CD4-positive, alpha-beta T cell treated with Interleukin-2 at 100 ng/mL for 4 hours (primary cell): ENCODE results near the gene NEGR1.

ENCODE experiments used
- DNase-seq: peaks from one replicate; pipeline ENCODE4 v3.0.0-alpha.2; 2020; ENCODE audit warnings: low spot score

The NEGR1 gene

DNA sequence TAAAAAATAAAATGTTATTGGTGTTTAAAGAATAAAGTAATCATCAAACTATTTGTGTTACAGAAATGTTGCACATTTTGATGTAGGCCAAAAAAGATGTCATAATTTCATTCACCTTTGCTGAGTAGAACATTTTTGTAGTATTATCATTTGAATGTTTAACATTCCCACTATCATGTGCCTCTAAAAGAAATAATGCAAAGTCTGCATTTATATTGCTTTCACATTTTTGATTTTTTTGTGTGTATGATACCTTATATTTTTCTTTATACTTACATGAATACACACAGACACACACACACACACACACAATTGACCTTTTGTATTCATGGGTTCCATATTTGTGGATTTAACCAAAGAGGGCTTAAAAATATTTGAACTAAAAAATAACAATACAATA lies 657.3 kb downstream of the NEGR1 start:
- no peak for DNase-seq

DNA sequence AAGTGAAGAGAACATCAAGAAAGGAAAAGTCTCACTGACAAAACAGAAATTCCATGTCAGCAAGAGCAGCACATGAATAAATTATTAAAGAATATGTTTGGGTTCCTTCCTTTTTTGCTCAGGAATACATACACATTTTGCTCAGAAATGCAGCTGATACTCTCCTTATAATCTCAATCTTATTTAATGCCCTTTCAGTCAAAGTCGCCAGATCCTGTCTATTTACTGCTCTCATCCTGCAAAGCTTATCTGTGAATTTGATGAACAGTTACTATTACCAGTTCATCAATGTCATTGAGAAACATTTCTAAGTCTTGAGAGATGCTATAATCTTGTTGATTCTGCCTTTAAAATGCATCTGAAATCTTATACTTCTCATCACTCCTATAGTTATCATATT lies 658.5 kb downstream of the NEGR1 start:
- no peak for DNase-seq

GRCh38 chr1:71621785-71622184 lies 660.6 kb downstream of the NEGR1 start:
- no peak for DNase-seq

DNA sequence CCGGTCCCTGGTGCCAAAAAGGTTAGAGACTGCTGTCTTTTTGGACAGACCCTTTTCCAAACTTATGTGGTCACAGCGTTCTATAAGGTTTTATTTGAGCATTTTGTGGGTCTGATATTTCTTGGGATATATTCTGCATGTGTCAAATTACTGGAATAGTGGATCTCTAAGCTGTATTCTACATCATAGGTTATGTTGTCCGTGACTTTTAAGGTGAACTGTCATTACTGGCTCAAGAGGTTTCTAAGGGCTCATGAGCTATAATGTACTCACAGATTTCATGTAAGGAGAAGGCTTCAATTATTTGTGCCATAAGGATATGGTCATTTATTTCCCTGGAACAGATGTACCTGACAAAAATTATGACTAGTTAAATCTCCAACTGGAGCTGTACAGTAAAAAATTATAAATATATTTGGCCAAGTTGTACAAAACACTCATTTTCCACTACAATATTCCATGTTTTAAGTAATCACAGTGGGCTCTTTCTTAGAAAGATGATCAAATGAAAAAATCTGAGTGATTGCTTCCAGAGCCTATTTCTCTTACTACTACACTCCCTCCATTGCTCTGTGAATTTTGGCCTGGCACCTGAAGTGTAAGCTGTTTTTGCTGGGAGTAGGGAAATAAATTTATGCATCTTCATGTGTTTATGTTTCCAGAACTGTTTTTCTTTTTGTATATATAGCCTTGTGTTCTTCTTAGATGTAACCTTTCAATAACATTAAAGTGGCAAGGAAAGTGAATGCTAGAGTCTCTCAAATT lies 663.4 kb downstream of the NEGR1 start:
- no peak for DNase-seq

- no peak for DNase-seq
These were observed 664.1 kb downstream of the NEGR1 start for GRCh38 chr1:71618191-71618590.

DNA sequence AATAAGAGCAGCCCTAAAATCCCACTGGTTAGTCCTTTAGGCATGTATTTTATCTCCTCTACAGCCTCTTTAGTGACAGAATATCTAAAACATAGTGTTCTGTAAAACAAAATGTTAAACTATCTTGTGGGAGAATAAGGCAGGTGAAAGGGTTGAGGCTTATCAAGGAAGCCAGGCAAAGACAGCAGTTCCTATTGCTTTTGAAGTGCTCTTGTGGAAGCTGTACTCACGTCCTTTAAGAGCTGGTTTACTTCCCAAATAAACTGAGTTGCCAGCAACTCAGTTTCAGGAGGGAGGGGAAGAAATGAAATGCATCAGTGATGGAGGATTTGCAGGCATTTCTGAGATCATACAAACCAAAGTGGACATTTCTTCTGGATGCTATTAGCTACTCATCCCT lies 671.9 kb downstream of the NEGR1 start:
- DNase-seq: no peak

DNA sequence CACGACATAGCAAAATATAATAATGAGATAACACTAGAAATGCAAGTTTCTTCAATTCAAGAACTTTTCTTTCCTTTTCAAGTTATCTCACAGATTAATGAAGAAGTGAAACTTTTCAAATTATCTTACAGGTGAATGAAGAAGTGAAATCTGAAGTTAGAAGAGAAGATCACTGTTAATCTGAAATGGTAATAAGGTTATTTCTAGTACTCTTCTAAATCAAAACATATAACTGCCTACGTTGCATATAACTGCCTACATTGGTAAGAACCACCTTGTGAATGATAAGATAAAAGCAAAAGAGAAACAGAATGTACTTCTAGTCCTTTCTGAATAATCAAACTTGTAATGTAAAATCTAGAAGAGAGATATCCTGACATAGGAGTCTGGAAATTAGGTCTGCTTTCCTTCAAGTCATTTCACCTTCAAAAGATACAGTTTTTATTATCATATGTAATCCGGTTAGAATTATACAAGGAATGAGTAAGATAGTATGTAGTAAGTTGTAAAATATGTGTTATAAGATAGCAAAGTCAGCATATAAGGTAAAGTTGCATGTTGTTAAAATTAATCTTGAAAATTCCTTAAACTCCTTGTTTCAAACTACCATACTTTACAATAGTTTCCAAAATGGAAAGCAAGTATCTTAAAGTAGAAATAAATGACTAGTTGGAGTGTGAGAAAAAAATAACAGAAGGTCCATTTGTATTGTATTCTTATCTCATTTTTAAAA lies 679.1 kb downstream of the NEGR1 start:
- DNase-seq: no peak

- no peak for DNase-seq
These were observed 682.3 kb downstream of the NEGR1 start for GRCh38 chr1:71600023-71600422.

DNA sequence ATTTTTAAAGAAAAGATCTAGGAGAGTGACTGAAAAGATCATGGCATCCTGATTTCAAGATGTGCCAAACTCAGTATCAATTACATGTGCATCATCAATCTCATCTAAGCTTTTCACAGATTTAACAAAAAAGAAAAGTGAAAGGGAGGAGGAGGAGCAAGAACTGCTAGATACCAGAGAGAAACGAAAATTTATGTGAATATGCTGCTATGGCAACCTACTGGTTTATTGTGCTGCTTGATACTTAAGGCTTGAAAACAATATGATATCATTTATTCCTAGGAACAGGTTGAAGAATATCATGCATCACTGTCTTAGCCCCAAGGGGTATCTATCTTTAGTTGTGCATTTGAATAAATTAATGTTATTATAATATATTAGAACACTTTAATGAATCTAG lies 683.0 kb downstream of the NEGR1 start:
- DNase-seq: no peak

GRCh38 chr1:71593523-71593922 lies 688.8 kb downstream of the NEGR1 start:
- no peak for DNase-seq

- no peak for DNase-seq
These were observed 689.6 kb downstream of the NEGR1 start for GRCh38 chr1:71592646-71593274.

- no peak for DNase-seq
These were observed 693.3 kb downstream of the NEGR1 start for GRCh38 chr1:71589005-71589404.

DNA sequence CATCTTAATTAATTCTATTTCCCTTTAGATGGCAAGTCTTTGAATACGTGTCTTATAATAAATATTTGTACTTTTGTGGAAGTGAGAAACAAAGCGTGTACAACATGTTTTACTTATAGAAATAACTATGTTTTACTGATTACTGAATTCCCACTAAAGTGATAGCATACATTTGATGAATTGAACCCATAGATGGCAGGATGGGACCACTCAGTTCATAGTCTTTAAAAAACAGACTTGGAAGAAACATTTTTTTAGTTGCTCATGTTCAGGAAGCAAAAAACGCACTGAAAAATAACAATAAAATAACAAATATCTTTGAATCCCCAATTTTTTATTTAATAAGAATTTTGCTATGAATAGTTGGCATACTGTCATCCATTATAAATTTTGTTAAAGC lies 694.4 kb downstream of the NEGR1 start:
- DNase-seq: no peak

- DNase-seq: no peak
These were observed 696.3 kb downstream of the NEGR1 start for GRCh38 chr1:71586030-71586429.

GRCh38 chr1:71583756-71584155 lies 698.6 kb downstream of the NEGR1 start:
- DNase-seq: no peak

GRCh38 chr1:71582673-71583072 lies 699.7 kb downstream of the NEGR1 start:
- DNase-seq: no peak

DNA sequence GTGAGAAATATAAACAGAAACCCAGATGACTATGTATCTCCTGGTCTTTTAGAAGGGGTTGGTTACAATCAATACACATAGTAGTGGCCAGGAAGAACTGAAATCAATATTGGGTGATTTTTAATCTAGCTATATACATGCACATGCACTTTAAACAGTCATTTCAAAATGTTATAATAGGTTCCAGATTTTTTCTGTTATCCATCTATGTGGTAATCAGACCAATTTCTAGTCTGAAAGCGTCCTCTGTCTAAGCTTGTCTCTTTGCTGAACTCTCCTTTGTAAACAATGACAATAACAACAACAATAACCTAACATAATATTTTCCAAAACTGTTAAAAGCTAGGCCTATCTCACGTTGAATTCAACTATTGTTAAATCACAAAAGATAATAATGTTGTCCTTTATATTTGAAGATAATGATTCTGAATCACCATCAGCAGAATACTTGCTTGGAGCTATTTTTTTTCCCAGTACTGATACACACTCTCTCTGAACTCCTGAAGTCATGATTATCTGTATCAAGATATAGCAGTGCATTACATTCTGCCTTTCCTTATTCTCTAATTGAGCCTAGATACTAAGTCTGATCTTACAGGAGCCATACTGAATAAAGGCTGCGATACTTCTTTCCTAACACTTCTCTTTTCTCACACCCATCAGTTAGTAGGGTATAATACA lies 704.7 kb downstream of the NEGR1 start:
- DNase-seq: no peak

GRCh38 chr1:71572038-71572437 lies 710.3 kb downstream of the NEGR1 start:
- no peak for DNase-seq

- no peak for DNase-seq
These were observed 715.9 kb downstream of the NEGR1 start for GRCh38 chr1:71566413-71566812.

DNA sequence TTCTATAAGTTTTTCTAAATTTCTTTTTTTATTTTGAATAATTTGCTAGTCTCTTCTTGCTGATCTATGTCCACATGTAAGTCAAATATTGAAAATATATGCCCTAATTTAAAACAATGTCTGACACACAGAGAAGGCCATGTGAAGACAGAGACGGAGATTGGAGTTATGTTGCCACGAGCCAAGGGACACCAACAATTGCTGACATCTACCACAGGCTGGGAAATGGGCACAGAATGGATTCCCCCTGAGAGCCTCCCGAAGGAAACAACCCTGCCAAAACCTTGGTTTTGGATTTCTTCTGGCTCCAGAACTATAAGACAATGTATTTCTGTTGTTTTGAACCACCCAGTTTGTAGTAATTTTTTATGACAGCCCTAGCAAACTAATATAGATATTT lies 716.5 kb downstream of the NEGR1 start:
- no peak for DNase-seq

DNA sequence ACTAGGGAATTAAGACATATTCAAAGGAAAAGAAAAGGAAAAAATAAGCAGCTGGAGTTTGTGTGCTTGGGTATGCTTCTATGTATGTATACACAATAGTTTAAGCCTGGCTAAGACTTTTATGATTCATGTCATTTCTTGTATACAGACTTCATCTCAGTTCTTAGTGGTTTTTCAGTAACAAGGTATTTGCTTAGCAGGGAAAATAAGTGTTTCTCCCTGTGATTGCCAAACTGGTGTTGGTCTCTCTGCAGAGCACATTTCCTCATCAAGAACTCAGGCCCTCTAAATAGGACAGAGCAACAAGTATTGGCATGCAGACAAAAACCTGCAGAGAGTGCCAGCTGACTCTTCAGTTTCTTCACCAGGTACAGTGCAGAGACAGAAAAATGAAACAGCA lies 717.1 kb downstream of the NEGR1 start:
- DNase-seq: no peak

- no peak for DNase-seq
These were observed 720.0 kb downstream of the NEGR1 start for GRCh38 chr1:71562298-71562697.

GRCh38 chr1:71561729-71562128 lies 720.6 kb downstream of the NEGR1 start:
- no peak for DNase-seq
